ENCODE results near the gene TTLL3. TPM values are rescaled to one million over a fixed set of nuclear protein-coding genes. Genes with fewer than 3 reads are reported as not detected.

Gene TTLL3
- polyA plus RNA-seq, 3 donors from 2014 or later = 4.2 to 10.1 (median 5.0) TPM

GRCh38 chr3:9820543-9820942 is 10.5 kb downstream of the TTLL3 start:
- peaks cover 0 to 3% (median 0%) of the 10 kb centered on the region in 3 donors for H3K27me3 Mint-ChIP-seq (ENCODE audit: low read depth in 3 of 3)
- no peak overlapping the region for H3K27ac Mint-ChIP-seq
- no peak for DNase-seq
- H3K4me3 Mint-ChIP-seq = no peak overlapping the region
- H3K9me3 Mint-ChIP-seq = no peaks in the 10 kb centered on the region
- peaks cover 0 to 10% (median 6%) of the 10 kb centered on the region in 3 donors for H3K36me3 Mint-ChIP-seq
- peaks cover 0 to 2% of the 10 kb centered on the region in 2 donors for H3K4me1 Mint-ChIP-seq

- H3K27ac Mint-ChIP-seq = no peak overlapping the region
- no peak for DNase-seq
- peaks cover 0 to 2% of the 10 kb centered on the region in 2 donors for H3K4me1 Mint-ChIP-seq
- H3K4me3 Mint-ChIP-seq = no peak overlapping the region
- H3K36me3 Mint-ChIP-seq = peaks cover 0 to 10% (median 6%) of the 10 kb centered on the region in 3 donors
- no peaks in the 10 kb centered on the region for H3K9me3 Mint-ChIP-seq
- peaks cover 0 to 3% (median 0%) of the 10 kb centered on the region in 3 donors for H3K27me3 Mint-ChIP-seq (ENCODE audit: low read depth in 3 of 3)
Observed at GRCh38 chr3:9820946-9821345, 10.9 kb downstream of the TTLL3 start.

- Mint-ChIP-seq H3K36me3 (peaks cover 0 to 6% (median 0%) of the 10 kb centered on the region in 3 donors), H3K4me3 (no peak overlapping the region), H3K27ac (no peak overlapping the region), H3K27me3 (ENCODE audit: low read depth in 3 of 3) (peaks cover 0 to 3% (median 0%) of the 10 kb centered on the region in 3 donors), H3K4me1 (peaks cover 0 to 5% of the 10 kb centered on the region in 2 donors), H3K9me3 (no peaks in the 10 kb centered on the region)
- no peak for DNase-seq
Observed at GRCh38 chr3:9825451-9826040, 15.5 kb downstream of the TTLL3 start.

GRCh38 chr3:9826815-9827573 is 16.9 kb downstream of the TTLL3 start:
- no peak overlapping the region for H3K4me3 Mint-ChIP-seq
- H3K36me3 Mint-ChIP-seq = peaks cover 0 to 12% (median 0%) of the 10 kb centered on the region in 3 donors
- peaks cover 0 to 2% (median 0%) of the 10 kb centered on the region in 3 donors for H3K27me3 Mint-ChIP-seq (ENCODE audit: low read depth in 3 of 3)
- DNase-seq = peak; percentile 24 to 38 (median 26)
- no peak overlapping the region for H3K27ac Mint-ChIP-seq
- H3K4me1 Mint-ChIP-seq = peaks cover 8% of the 10 kb centered on the region in 2 donors
- H3K9me3 Mint-ChIP-seq = no peaks in the 10 kb centered on the region

- DNase-seq = no peak
- Mint-ChIP-seq H3K36me3 (peaks cover 0 to 17% (median 1%) of the 10 kb centered on the region in 3 donors), H3K27me3 (ENCODE audit: low read depth in 3 of 3) (no peaks in the 10 kb centered on the region), H3K4me1 (peaks cover 6 to 8% of the 10 kb centered on the region in 2 donors), H3K9me3 (no peaks in the 10 kb centered on the region), H3K27ac (no peak overlapping the region), H3K4me3 (no peak overlapping the region)
Observed at GRCh38 chr3:9828801-9829755, 19.0 kb downstream of the TTLL3 start.

- H3K27me3 Mint-ChIP-seq (ENCODE audit: low read depth in 3 of 3) = no peaks in the 10 kb centered on the region
- peak overlapping the region in 4 of 6 donors; percentile 6 to 47 (median 22) for H3K27ac Mint-ChIP-seq
- no peak for DNase-seq
Observed at GRCh38 chr3:9831253-9831652, 21.2 kb downstream of the TTLL3 start.

DNA sequence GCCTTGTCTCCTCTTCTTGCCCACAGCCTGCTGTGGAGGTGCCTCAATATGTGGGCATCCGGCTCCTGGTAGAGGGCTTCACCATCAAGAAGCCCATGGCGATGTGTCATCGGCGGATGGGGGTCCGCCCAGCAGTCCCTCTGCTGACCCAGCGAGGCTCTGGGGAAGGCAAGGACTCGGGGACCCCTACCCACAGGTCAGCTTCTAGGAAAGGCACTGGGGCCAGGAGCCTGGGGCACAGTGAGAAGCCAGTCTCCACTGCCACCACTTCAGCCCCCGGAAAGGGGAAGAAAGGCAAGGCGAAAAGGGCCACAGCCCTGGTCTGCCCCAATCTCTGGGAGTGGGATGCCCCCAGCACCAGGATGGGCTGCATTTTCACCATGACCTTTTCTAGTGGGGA is 23.0 kb downstream of the TTLL3 start:
- H3K36me3 Mint-ChIP-seq = peaks cover 0 to 23% (median 3%) of the 10 kb centered on the region in 3 donors
- peaks cover 4 to 8% of the 10 kb centered on the region in 2 donors for H3K4me1 Mint-ChIP-seq
- DNase-seq = no peak
- no peaks in the 10 kb centered on the region for H3K27me3 Mint-ChIP-seq (ENCODE audit: low read depth in 3 of 3)
- H3K4me3 Mint-ChIP-seq = no peak overlapping the region
- peaks cover 0 to 1% (median 0%) of the 10 kb centered on the region in 6 donors for H3K9me3 Mint-ChIP-seq
- no peak overlapping the region for H3K27ac Mint-ChIP-seq

More at GRCh38 chr3:9831253-9831652, 21.2 kb downstream of the TTLL3 start:
- Mint-ChIP-seq H3K9me3 (peaks cover 0 to 1% (median 0%) of the 10 kb centered on the region in 6 donors), H3K4me3 (no peak overlapping the region), H3K36me3 (peaks cover 0 to 20% (median 3%) of the 10 kb centered on the region in 3 donors), H3K4me1 (peaks cover 6 to 8% of the 10 kb centered on the region in 2 donors)

- H3K4me1 Mint-ChIP-seq = peaks cover 4 to 8% of the 10 kb centered on the region in 2 donors
- DNase-seq = no peak
Observed at GRCh38 chr3:9834520-9835380, 24.7 kb downstream of the TTLL3 start.

GRCh38 chr3:9837701-9838582 is 27.9 kb downstream of the TTLL3 start:
- DNase-seq = no peak
- Mint-ChIP-seq H3K4me1 (peaks cover 13% of the 10 kb centered on the region in 2 donors), H3K9me3 (peaks cover 0 to 1% (median 0%) of the 10 kb centered on the region in 6 donors), H3K4me3 (no peak overlapping the region), H3K27ac (peak overlapping the region in 1 of 6 donors; percentile 50), H3K36me3 (peaks cover 3 to 34% (median 13%) of the 10 kb centered on the region in 3 donors), H3K27me3 (ENCODE audit: low read depth in 3 of 3) (no peaks in the 10 kb centered on the region)

More at GRCh38 chr3:9834520-9835380, 24.7 kb downstream of the TTLL3 start:
- H3K27me3 Mint-ChIP-seq (ENCODE audit: low read depth in 3 of 3) = no peaks in the 10 kb centered on the region
- H3K4me3 Mint-ChIP-seq = no peak overlapping the region
- peak overlapping the region in 1 of 6 donors; percentile 22 for H3K27ac Mint-ChIP-seq
- H3K9me3 Mint-ChIP-seq = peaks cover 0 to 1% (median 0%) of the 10 kb centered on the region in 6 donors
- peaks cover 3 to 23% (median 4%) of the 10 kb centered on the region in 3 donors for H3K36me3 Mint-ChIP-seq

DNA sequence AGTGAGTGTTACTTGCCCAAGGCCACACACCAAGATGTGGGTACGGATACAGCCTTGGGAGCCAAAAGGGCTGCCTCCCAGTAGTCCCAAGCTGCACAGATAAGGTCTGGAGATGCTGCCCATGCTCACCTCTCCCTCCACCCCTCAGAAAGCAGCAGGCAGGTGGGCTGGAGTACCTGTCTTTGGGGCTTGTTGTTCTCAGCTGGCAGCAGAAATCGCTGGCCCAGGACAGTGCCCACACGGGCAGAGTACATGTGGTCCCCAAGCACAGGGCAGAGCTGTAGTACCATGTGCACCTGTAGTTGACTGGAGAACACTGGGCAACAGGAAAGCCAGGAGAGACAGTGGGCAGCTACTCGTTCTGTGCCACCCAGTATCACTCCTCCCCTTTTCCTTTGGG is 28.8 kb downstream of the TTLL3 start:
- peak overlapping the region in 2 of 6 donors; percentile 17 to 46 for H3K27ac Mint-ChIP-seq
- H3K36me3 Mint-ChIP-seq = peaks cover 3 to 34% (median 13%) of the 10 kb centered on the region in 3 donors
- H3K9me3 Mint-ChIP-seq = peaks cover 0 to 1% (median 0%) of the 10 kb centered on the region in 6 donors
- DNase-seq = no peak
- H3K27me3 Mint-ChIP-seq (ENCODE audit: low read depth in 3 of 3) = peaks cover 0 to 2% (median 2%) of the 10 kb centered on the region in 3 donors
- peaks cover 22% of the 10 kb centered on the region in 2 donors for H3K4me1 Mint-ChIP-seq
- no peak overlapping the region for H3K4me3 Mint-ChIP-seq

GRCh38 chr3:9841015-9841414 is 31.0 kb downstream of the TTLL3 start:
- H3K9me3 Mint-ChIP-seq = no peaks in the 10 kb centered on the region
- peaks cover 0 to 29% (median 13%) of the 10 kb centered on the region in 3 donors for H3K36me3 Mint-ChIP-seq
- peaks cover 29 to 30% of the 10 kb centered on the region in 2 donors for H3K4me1 Mint-ChIP-seq
- DNase-seq = no peak
- peak overlapping the region in 2 of 6 donors; percentile 7 to 8 for H3K27ac Mint-ChIP-seq
- no peak overlapping the region for H3K4me3 Mint-ChIP-seq
- peaks cover 0 to 4% (median 3%) of the 10 kb centered on the region in 3 donors for H3K27me3 Mint-ChIP-seq (ENCODE audit: low read depth in 3 of 3)

All from immature natural killer cell (primary cell).